ENCODE data around the gene S100A1.

S100A1 gene

GRCh38 chr1:153608742-153609584 lies 19.3 kb upstream of the S100A1 start:
- Histone ChIP-seq H3K9me2 (replicated peaks; ENCODE audit: control insufficient read depth, low read length) (no peaks in the 10 kb centered on the region), H3K36me3 (ENCODE audit: control insufficient read depth, low read length) (no peaks in the 10 kb centered on the region), H3K4me2 (ENCODE audit: low read length) (no peak overlapping the region), H3F3A (ENCODE audit: control insufficient read depth, insufficient read depth) (no peaks in the 10 kb centered on the region), H3K27ac (ENCODE audit: low read depth, low read length) (no peak overlapping the region), H3K79me2 (ENCODE audit: control insufficient read depth, low read length) (no peaks in the 10 kb centered on the region), H3K9me3 (ENCODE audit: control insufficient read depth, insufficient read depth, low read length) (no peaks in the 10 kb centered on the region), H3K4me3 (ENCODE audit: low read length) (no peak overlapping the region), H3K4me1 (ENCODE audit: control insufficient read depth, low read length) (peaks cover 4% of the 10 kb centered on the region; the same call in 1 of the 2 replicates), H4K20me1 (ENCODE audit: control insufficient read depth, insufficient read depth, low read depth, low read length) (no peaks in the 10 kb centered on the region), H3K27me3 (ENCODE audit: control insufficient read depth, low read length) (no peaks in the 10 kb centered on the region)
- TF ChIP-seq EZH2phosphoT487 (IDR thresholded peaks at IDR 0.05; ENCODE audit: borderline replicate concordance, low read length) (no peak), CTCF (IDR thresholded peaks at IDR 0.05; ENCODE audit: low read depth, low read length, poor library complexity, severe bottlenecking) (no peak)

- H3K4me3 ChIP-seq (ENCODE audit: low read length) = no peak overlapping the region
- H3K27ac ChIP-seq (ENCODE audit: low read depth, low read length) = no peak overlapping the region
- H3K79me2 ChIP-seq (ENCODE audit: control insufficient read depth, low read length) = no peaks in the 10 kb centered on the region
Observed at GRCh38 chr1:153609585-153609907, 18.7 kb upstream of the S100A1 start.

GRCh38 chr1:153610334-153610733 lies 17.9 kb upstream of the S100A1 start:
- TF ChIP-seq CTCF (IDR thresholded peaks at IDR 0.05; ENCODE audit: low read depth, low read length, poor library complexity, severe bottlenecking) (no peak), EZH2phosphoT487 (IDR thresholded peaks at IDR 0.05; ENCODE audit: borderline replicate concordance, low read length) (no peak)
- no peaks in the 10 kb centered on the region for H3K27me3 ChIP-seq (ENCODE audit: control insufficient read depth, low read length)
- no peaks in the 10 kb centered on the region for H3K4me1 ChIP-seq (ENCODE audit: control insufficient read depth, low read length)
- no peaks in the 10 kb centered on the region for H3K36me3 ChIP-seq (ENCODE audit: control insufficient read depth, low read length)
- no peak overlapping the region for H3K4me3 ChIP-seq (ENCODE audit: low read length)
- no peak overlapping the region for H3K27ac ChIP-seq (ENCODE audit: low read depth, low read length)
- no peaks in the 10 kb centered on the region for H4K20me1 ChIP-seq (ENCODE audit: control insufficient read depth, insufficient read depth, low read depth, low read length)
- H3K4me2 ChIP-seq (ENCODE audit: low read length) = no peak overlapping the region
- no peaks in the 10 kb centered on the region for H3K79me2 ChIP-seq (ENCODE audit: control insufficient read depth, low read length)
- no peaks in the 10 kb centered on the region for H3K9me3 ChIP-seq (ENCODE audit: control insufficient read depth, insufficient read depth, low read length)
- no peaks in the 10 kb centered on the region for H3K9me2 ChIP-seq (replicated peaks; ENCODE audit: control insufficient read depth, low read length)
- no peaks in the 10 kb centered on the region for H3F3A ChIP-seq (ENCODE audit: control insufficient read depth, insufficient read depth)

More at GRCh38 chr1:153609585-153609907, 18.7 kb upstream of the S100A1 start:
- no peaks in the 10 kb centered on the region for H3K27me3 ChIP-seq (ENCODE audit: control insufficient read depth, low read length)
- TF ChIP-seq EZH2phosphoT487 (IDR thresholded peaks at IDR 0.05; ENCODE audit: borderline replicate concordance, low read length) (no peak), CTCF (IDR thresholded peaks at IDR 0.05; ENCODE audit: low read depth, low read length, poor library complexity, severe bottlenecking) (no peak)
- H4K20me1 ChIP-seq (ENCODE audit: control insufficient read depth, insufficient read depth, low read depth, low read length) = no peaks in the 10 kb centered on the region
- no peaks in the 10 kb centered on the region for H3K4me1 ChIP-seq (ENCODE audit: control insufficient read depth, low read length)
- no peaks in the 10 kb centered on the region for H3K9me2 ChIP-seq (replicated peaks; ENCODE audit: control insufficient read depth, low read length)
- H3F3A ChIP-seq (ENCODE audit: control insufficient read depth, insufficient read depth) = no peaks in the 10 kb centered on the region
- no peak overlapping the region for H3K4me2 ChIP-seq (ENCODE audit: low read length)
- H3K36me3 ChIP-seq (ENCODE audit: control insufficient read depth, low read length) = no peaks in the 10 kb centered on the region
- no peaks in the 10 kb centered on the region for H3K9me3 ChIP-seq (ENCODE audit: control insufficient read depth, insufficient read depth, low read length)
